ENCODE results near the gene GHRHR.

The GHRHR gene

GRCh38 chr7:30963842-30964241 is at the start of gene GHRHR:
Gene GHRHR (plus strand): TSS chr7:30963953. CDS start chr7:30964069, 116 bp downstream.
- no peak for DNase-seq (ENCODE audit: low spot score)

- no peak for DNase-seq (ENCODE audit: low spot score)
Observed at GRCh38 chr7:30914596-30914995, 49.2 kb upstream of the GHRHR start.

- DNase-seq (ENCODE audit: low spot score) = no peak
Observed at GRCh38 chr7:30915005-30915601, 48.6 kb upstream of the GHRHR start.

GRCh38 chr7:30915751-30916150 is 48.0 kb upstream of the GHRHR start:
- DNase-seq (ENCODE audit: low spot score) = no peak

GRCh38 chr7:30916255-30916654 is 47.5 kb upstream of the GHRHR start:
- no peak for DNase-seq (ENCODE audit: low spot score)

GRCh38 chr7:30916767-30917166 is 47.0 kb upstream of the GHRHR start:
- no peak for DNase-seq (ENCODE audit: low spot score)

- DNase-seq (ENCODE audit: low spot score) = no peak
Observed at GRCh38 chr7:30917216-30917893, 46.4 kb upstream of the GHRHR start.

- DNase-seq (ENCODE audit: low spot score) = no peak
Observed at GRCh38 chr7:30918676-30919075, 45.1 kb upstream of the GHRHR start.

GRCh38 chr7:30920021-30920583 is 43.7 kb upstream of the GHRHR start:
- peak; percentile 54 for DNase-seq (ENCODE audit: low spot score)

GRCh38 chr7:30920584-30921539 is 42.9 kb upstream of the GHRHR start:
- peak; percentile 69 for DNase-seq (ENCODE audit: low spot score)

- peak; percentile 55 for DNase-seq (ENCODE audit: low spot score)
Observed at GRCh38 chr7:30921540-30922401, 42.0 kb upstream of the GHRHR start.

- peak; percentile 40 for DNase-seq (ENCODE audit: low spot score)
Observed at GRCh38 chr7:30922596-30922995, 41.2 kb upstream of the GHRHR start.

GRCh38 chr7:30923009-30923773 is 40.6 kb upstream of the GHRHR start:
- peak; percentile 57 for DNase-seq (ENCODE audit: low spot score)

- peak; percentile 60 for DNase-seq (ENCODE audit: low spot score)
Observed at GRCh38 chr7:30923774-30924413, 39.9 kb upstream of the GHRHR start.

- DNase-seq (ENCODE audit: low spot score) = peak; percentile 48
Observed at GRCh38 chr7:30924624-30925023, 39.1 kb upstream of the GHRHR start.

- DNase-seq (ENCODE audit: low spot score) = no peak
Observed at GRCh38 chr7:30925117-30925516, 38.6 kb upstream of the GHRHR start.

- no peak for DNase-seq (ENCODE audit: low spot score)
Observed at GRCh38 chr7:30925913-30926312, 37.8 kb upstream of the GHRHR start.

GRCh38 chr7:30926313-30926712 is 37.4 kb upstream of the GHRHR start:
- no peak for DNase-seq (ENCODE audit: low spot score)

- no peak for DNase-seq (ENCODE audit: low spot score)
Observed at GRCh38 chr7:30927040-30927439, 36.7 kb upstream of the GHRHR start.

- DNase-seq (ENCODE audit: low spot score) = no peak
Observed at GRCh38 chr7:30927559-30927958, 36.2 kb upstream of the GHRHR start.

Measured in left forelimb (tissue), 1 donor.